A673 (cell line): ENCODE measurements around the gene HEXA. TPM values are rescaled to one million over a fixed set of nuclear protein-coding genes. Genes with fewer than 3 reads are reported as not detected.
A peak's percentile ranks its signal among the peaks of the same experiment; 100 is the strongest.

Experiments used
- BruUV-seq: library from RNA; stranded (reverse); fragments of 400-500 nt; replicated peaks from 2 replicates; lab custom pipeline; 2021; lab: Mats Ljungman, UMichigan
- CTCF ChIA-PET: fragments of 300-600 bp; sonication (Branson Sonifier 250); formaldehyde crosslinking; loops from one replicate; lab custom pipeline; 2022; ENCODE audit warnings: antibody characterized with exemption; lab: Charles Lee
- POLR2A ChIA-PET: fragments of 300-600 bp; sonication (Branson Sonifier 250); formaldehyde crosslinking; loops from one replicate; lab custom pipeline; 2022; ENCODE audit warnings: antibody characterized with exemption; ENCODE audit not compliant: low non-redundant PET; lab: Charles Lee
- DNase-seq: peaks from one replicate; pipeline ENCODE4 v3.0.0-alpha.2; 2015; ENCODE audit warnings: low spot score
- H3K27ac ChIP-seq: fragments of 200-600 bp; sonication (generic); 2 replicates; pipeline ENCODE4 v1.5.1; 2016; ENCODE audit warnings: mixed run types, low read depth, mild to moderate bottlenecking, mixed read lengths, antibody characterized with exemption, low read length; ENCODE audit not compliant: poor library complexity, severe bottlenecking
- H3K27me3 ChIP-seq: fragments of 200-600 bp; sonication (generic); replicated peaks from 2 replicates; pipeline ENCODE4 v1.6.1; 2017; ENCODE audit warnings: mixed run types, low read depth, mild to moderate bottlenecking, mixed read lengths, antibody characterized with exemption, low read length; ENCODE audit not compliant: insufficient read depth, poor library complexity
- H3K36me3 ChIP-seq: fragments of 200-600 bp; sonication (generic); 2 replicates; pipeline ENCODE4 v1.6.1; 2016; ENCODE audit warnings: mixed run types, mild to moderate bottlenecking, mixed read lengths, antibody characterized with exemption, low read length; ENCODE audit not compliant: insufficient read depth, poor library complexity, severe bottlenecking
- H3K4me1 ChIP-seq: fragments of 200-600 bp; sonication (generic); 2 replicates; pipeline ENCODE4 v1.6.1; 2017; ENCODE audit warnings: mixed run types, mild to moderate bottlenecking, mixed read lengths, antibody characterized with exemption, low read length; ENCODE audit not compliant: insufficient read depth, poor library complexity, severe bottlenecking
- H3K4me3 ChIP-seq: fragments of 200-600 bp; sonication (generic); 2 replicates; pipeline ENCODE4 v1.5.1; 2016; ENCODE audit warnings: low read depth, mixed run types, mild to moderate bottlenecking, mixed read lengths, low read length; ENCODE audit not compliant: poor library complexity, severe bottlenecking
- H3K9me3 ChIP-seq: fragments of 200-600 bp; sonication (generic); 2 replicates; pipeline ENCODE4 v1.6.1; 2016; ENCODE audit warnings: mixed run types, low read depth, mild to moderate bottlenecking, mixed read lengths, antibody characterized with exemption, low read length; ENCODE audit not compliant: poor library complexity, severe bottlenecking
- EZH2 ChIP-seq: fragments of 200-600 bp; sonication (generic); IDR thresholded peaks from 2 replicates; pipeline ENCODE4 v1.6.1; 2017; ENCODE audit warnings: borderline replicate concordance, low read depth, mild to moderate bottlenecking, mixed read lengths, antibody characterized with exemption, low read length; ENCODE audit not compliant: poor library complexity, severe bottlenecking
- intact Hi-C: fragments of 100-400 bp; cut with micrococcal nuclease; formaldehyde crosslinking; loops from one replicate; pipeline ENCODE4 v1.10.0; 2022; ENCODE audit not compliant: unreplicated experiment
- total RNA-seq: library from RNA; stranded (reverse); gene quantifications from 2 replicates; pipeline ENCODE4 v1.2.3, GENCODE V29; 2021
- TF ChIP-seq, protein P1 (sequence below): fragments of 300-800, 200-600 bp; sonication (generic); conservative IDR thresholded peaks from 2 replicates; pipeline ENCODE4 v1.5.1; 2017; ENCODE audit warnings: low read depth, mild to moderate bottlenecking, antibody characterized with exemption, low read length, moderate library complexity, mixed read lengths

Gene HEXA
- total RNA-seq, 1 experiment from 2014 or later, result 64.8 TPM

DNA sequence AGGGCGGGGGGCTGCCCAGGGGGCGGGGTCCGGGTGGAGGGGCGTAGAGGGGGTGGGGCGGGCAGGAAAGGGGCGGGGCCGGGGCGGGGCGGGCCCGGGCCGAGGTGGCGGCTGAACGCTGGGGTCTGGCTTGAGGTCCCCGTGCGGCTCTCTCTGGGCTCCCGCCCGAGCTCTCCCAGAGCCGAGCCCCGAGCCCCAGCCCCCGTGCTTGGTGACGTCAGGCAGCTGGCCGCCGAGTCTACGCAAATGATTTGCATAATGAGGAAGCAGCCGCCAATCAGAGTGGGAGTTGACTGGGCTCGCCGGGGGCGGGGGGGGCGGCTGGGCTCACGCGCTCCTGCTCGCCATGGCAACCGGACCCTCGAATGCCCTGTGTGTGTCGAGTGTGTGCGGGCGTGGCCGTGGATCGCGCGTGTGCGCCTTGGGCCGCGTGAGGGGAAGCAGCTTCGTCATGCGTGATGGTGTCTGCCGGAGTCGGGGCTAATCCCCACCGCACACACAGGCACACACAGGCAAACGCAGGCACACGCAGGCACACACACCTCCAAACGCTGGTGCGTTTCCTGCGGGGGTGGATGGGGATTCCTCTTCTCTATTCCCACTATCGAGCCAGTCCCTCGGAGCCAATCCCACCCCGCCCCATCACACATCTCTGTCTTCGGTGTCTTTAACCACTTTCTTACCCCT, 55.7 kb downstream of the HEXA start, which contains the start of gene CELF6:
Gene CELF6, minus strand, starts transcription at position 173 of the 687 bp plus-strand sequence. CDS start 283 bp downstream, outside the sequence.
- TF ChIP-seq, protein P1, sequence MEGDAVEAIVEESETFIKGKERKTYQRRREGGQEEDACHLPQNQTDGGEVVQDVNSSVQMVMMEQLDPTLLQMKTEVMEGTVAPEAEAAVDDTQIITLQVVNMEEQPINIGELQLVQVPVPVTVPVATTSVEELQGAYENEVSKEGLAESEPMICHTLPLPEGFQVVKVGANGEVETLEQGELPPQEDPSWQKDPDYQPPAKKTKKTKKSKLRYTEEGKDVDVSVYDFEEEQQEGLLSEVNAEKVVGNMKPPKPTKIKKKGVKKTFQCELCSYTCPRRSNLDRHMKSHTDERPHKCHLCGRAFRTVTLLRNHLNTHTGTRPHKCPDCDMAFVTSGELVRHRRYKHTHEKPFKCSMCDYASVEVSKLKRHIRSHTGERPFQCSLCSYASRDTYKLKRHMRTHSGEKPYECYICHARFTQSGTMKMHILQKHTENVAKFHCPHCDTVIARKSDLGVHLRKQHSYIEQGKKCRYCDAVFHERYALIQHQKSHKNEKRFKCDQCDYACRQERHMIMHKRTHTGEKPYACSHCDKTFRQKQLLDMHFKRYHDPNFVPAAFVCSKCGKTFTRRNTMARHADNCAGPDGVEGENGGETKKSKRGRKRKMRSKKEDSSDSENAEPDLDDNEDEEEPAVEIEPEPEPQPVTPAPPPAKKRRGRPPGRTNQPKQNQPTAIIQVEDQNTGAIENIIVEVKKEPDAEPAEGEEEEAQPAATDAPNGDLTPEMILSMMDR, result no peak
- no peak for TF ChIP-seq EZH2
- BruUV-seq, result no TSS peak
- ChIA-PET CTCF (no interaction called here), POLR2A (no interaction called here)
- Histone ChIP-seq H3K27ac (no peak within 1 kb of the TSS), H3K4me1 (no peaks in the 10 kb centered on the region), H3K27me3 (peaks cover 2% of the 10 kb centered on the region), H3K36me3 (no peaks in the 10 kb centered on the region), H3K9me3 (no peaks in the 10 kb centered on the region), H3K4me3 (peak within 1 kb of the TSS; percentile 40)
- DNase-seq, result peak; percentile 87
- intact Hi-C loops, result no loop called here

DNA sequence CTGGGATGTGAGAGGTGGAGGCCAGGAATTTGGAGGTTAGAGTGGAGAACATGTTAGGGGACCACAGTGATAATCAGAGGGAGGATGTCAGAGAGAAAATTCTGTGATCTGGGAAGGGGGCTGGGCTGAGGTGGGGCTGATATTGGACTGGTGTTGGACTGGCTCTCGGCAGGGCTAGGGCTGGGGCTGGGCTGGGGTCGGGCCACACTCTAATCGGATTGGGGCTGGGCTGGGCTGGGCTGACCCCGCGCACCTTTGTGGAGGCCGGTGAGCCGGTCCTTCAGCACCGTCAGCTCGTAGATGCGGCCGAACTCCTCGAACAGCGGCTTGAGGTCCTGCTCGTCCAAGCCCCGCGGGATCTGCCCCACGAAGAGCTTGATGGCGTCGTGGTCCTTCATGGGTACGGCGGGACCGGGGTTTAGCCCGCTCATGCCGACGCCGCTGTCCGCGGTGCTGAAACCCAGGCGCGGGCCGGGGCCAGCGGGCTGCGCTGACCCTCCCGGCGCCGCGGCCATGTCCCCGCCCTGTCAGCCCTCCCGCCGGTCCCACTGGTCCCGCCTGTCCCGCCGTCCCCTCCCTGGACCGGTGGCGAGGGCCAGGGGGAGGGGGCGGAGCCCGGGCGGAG, 56.3 kb downstream of the HEXA start:
- Histone ChIP-seq H3K4me1 (no peaks in the 10 kb centered on the region), H3K9me3 (no peaks in the 10 kb centered on the region), H3K27me3 (peaks cover 2% of the 10 kb centered on the region), H3K27ac (no peak overlapping the region), H3K4me3 (peak overlapping the region; percentile 40), H3K36me3 (no peaks in the 10 kb centered on the region)
- TF ChIP-seq, protein P1, result no peak
- no peak for TF ChIP-seq EZH2
- BruUV-seq, result no TSS peak
- peak; percentile 66 for DNase-seq
- CTCF ChIA-PET, result no interaction called here
- POLR2A ChIA-PET, result no interaction called here
- intact Hi-C loops, result no loop called here

DNA sequence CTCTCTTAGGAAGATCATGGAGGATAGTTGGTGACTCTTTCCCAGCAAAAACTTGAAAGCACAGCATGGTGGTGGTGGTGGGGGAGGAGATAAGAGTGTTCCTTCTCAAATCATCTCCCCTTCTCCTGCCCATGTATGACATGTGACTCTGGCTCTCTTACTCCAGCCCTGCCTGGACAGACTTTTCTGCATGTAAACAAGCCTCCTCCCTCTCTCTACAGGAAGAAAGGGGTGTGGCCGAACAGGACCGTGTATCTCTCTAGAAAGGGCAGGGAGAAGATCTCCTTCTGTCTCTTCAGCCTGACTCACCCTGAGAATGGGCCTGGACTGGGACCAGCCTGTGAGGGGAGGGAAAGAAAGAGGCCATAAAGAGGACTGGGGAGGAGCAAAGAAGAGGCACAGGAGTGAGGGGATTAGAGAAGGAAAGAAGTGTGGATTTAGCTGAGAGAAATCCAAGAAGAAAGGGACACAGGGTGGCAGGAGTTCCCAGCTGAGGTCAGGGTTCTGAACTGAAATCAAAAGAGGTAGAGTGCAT, 57.3 kb downstream of the HEXA start:
- Histone ChIP-seq H3K4me1 (no peaks in the 10 kb centered on the region), H3K27me3 (peaks cover 2% of the 10 kb centered on the region), H3K27ac (no peak overlapping the region), H3K9me3 (no peaks in the 10 kb centered on the region), H3K36me3 (no peaks in the 10 kb centered on the region), H3K4me3 (no peak overlapping the region)
- ChIA-PET CTCF (no interaction called here), POLR2A (no interaction called here)
- DNase-seq, result no peak
- intact Hi-C loops, result no loop called here
- TF ChIP-seq EZH2, result no peak
- TF ChIP-seq, protein P1, result no peak
- BruUV-seq, result no TSS peak
